HG03045 (cell line): ENCODE results near the gene DOCK9.

Source experiments
- ATAC-seq: cut with Tn5 transposase; IDR thresholded peaks from one replicate; pipeline ENCODE4 v1.9.1; 2021; ENCODE audit warnings: mild to moderate bottlenecking, moderate library complexity; ENCODE audit not compliant: unreplicated experiment

DOCK9 gene

DNA sequence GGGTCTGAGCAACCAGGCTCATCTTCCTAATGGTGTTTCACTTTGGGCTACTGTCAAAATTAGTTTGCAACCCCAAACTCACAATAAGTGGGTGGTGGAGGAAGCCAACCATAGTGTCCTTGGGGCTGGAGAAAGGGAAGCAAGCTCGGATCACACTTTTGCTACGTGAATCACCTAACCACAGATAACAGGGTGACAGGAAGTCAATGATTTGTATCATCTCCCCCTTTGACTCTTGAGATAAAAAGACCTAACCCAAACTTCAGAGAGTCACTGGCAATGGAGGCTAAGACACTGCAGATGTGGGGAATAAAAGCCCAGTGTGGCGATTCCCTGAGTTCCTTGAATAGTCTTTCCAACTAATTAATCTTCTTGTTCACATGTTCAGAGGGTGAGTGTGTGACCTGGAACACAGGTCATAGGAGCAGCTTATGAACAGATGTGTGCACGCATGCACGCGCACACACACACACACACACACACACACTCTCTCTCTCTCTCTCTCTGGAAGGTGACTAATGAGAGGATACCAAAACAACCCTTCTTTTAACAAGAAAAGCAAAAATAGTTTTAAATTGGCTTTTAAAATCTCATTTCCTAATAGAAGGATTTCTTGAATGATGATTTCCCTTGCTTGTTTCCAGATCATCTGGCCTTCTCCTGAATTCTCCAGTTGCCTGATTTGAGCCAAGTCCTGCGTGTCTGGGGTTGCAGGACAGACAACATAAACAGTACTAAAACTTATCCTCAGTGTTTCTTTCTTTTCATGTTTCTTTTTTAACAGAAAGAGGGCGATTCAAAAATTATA lies 21.2 kb upstream of the DOCK9 start:
- ATAC-seq, result no peak

- no peak for ATAC-seq
Observed at GRCh38 chr13:98997738-98998641, 20.1 kb upstream of the DOCK9 start.

- no peak for ATAC-seq
Observed at GRCh38 chr13:98997011-98997730, 19.3 kb upstream of the DOCK9 start.

DNA sequence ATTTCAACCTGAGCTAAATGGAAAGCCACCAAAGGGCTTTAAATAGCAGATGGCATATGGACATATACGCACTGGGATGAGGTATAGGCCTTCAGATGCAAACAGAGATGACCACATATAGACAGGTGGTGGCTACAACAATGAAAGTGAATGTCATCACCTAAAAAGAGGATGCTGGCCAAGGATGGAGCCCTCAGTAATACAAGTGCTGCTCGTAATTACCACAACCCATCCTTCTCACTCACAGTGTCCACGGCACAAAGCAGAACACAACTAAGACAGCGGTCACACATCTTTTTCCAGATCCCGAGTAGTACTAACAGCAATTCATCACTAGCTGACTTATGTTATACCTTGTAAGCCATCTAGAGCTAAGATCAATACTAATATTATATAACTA lies 18.2 kb upstream of the DOCK9 start:
- no peak for ATAC-seq

DNA sequence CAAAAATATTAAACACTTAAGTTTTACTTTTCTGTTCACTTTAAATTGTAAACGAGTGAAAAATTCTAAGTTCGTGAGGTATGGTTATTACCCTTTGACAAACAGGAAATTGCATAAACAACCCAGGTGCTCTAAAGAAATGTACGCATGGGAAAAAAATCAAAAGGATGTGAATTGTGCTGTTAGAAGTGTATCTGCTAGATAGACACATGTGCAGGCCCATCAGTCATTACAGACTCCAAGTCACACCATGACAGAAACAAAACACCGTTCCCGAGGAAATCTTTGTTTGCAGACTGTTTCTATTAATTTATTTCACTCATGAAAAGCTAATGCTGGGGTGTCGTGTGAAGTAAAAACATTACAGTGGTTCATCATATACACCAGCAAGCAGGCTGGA lies 17.0 kb upstream of the DOCK9 start:
- no peak for ATAC-seq

- ATAC-seq, result no peak
Observed at GRCh38 chr13:98994080-98994479, 16.2 kb upstream of the DOCK9 start.

GRCh38 chr13:98992355-98992754 lies 14.5 kb upstream of the DOCK9 start:
- ATAC-seq, result no peak

GRCh38 chr13:98990701-98991100 lies 12.8 kb upstream of the DOCK9 start:
- no peak for ATAC-seq

DNA sequence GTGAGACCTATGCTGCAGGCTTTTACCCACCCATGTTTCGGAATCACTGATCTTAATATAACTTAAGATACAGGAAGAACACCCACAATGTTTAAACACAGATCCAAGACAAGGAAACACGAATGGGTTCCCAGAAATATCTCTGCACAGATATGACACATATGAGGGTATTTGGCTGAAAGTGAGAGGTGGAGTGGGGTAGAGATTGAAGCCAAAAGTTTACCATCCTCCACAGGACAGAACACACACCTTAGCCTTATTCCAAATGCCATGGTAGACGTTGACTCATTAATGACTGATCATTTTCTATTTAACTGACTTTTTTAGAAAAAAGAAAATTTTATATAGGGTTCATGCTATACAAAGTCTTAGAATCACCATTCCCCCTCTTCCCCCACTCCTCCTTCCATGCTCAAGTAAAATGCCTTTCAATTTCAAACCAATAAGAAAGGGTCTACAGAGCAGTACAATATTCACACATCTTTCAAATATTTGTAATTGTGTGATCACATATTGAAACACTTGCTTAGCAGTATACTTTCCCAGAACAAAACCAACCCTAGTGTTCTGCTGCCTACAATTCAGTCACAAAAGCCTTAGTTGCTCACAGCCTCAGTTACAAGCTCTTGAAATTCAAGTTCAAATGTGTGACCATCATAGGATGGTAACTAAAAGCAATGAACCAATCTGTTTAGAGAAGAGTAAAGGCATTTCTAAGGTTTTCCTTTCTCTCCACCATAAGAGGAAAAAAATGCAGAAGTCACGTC lies 11.8 kb upstream of the DOCK9 start:
- ATAC-seq, result no peak

DNA sequence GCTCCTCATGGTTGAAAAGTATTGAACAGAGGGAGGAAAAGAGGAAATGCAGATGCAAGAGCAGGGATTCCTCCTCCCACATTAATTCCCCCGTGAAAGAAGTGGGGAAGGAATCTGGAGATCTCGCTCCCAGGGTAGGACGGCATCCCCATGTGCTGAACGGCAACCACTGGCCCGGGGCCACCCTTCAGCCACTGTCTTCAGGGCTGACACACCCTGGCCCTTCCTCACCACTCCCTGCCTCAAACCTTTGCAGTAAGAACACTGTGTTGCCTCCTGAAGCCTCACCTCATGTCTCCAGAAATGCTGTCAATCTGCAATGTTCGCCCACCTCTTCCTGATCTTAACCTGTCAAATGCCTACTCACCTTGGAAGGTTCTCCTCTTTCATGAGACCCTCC lies 10.9 kb upstream of the DOCK9 start:
- ATAC-seq, result no peak

DNA sequence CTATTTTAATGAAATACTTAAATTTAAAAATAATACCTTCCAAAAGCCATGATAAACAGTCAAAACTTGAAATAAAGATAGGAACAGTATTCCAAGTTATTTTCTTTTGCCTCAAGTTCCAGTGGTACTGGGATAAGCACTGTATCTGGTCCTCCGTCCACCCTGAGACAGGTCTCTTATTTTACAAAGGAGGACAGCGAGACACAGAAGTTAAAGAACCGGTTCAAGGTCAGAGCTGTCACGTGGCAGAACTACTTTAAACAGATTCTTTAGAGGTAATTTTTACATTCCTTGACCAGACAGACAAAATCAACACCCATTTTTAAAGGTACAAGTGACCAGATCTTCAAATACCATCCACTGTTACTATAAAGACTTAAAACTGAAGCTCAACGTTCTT lies 10.4 kb upstream of the DOCK9 start:
- no peak for ATAC-seq

GRCh38 chr13:98987275-98987674 lies 9.4 kb upstream of the DOCK9 start:
- no peak for ATAC-seq

GRCh38 chr13:98986226-98986846 lies 8.5 kb upstream of the DOCK9 start:
- ATAC-seq, result no peak

DNA sequence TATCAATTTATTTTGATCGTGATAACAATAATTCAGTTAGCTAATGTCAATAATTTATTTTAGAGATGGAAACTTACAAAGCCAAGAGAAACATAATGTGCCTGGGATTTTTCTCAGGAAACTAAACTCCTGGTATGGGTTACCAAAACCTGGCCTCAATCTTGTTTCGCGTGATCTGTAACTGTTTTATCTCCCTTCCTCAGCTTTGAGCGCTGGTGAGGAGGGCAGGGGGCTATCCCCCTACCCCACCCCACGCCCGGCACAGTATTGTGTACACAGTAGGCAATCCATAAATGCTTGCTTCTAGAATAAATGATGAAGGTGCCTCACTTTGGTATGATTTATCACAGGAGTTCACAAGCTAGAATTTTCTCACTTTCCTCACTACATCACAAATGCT lies 7.7 kb upstream of the DOCK9 start:
- ATAC-seq, result no peak

DNA sequence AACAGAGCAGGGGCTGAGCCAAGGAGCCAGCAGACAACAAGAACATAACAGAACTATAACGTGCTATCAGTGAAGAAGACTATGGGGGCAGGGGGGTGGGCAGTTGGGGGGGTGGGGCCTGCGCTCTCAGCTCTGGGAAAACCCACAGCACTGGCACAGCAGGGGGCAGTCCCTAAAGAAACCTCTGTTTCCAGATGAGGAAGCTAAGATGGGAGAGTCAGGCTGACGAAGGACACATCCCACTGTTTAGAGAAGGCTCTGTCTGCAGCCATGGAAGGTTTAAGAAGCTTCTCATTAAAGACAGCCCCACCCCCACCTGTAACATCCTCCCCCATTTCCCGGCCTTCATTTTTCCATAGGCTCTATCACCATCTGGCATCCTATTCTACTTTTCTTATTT lies 7.1 kb upstream of the DOCK9 start:
- ATAC-seq, result no peak

GRCh38 chr13:98984118-98984517 lies 6.3 kb upstream of the DOCK9 start:
- no peak for ATAC-seq

DNA sequence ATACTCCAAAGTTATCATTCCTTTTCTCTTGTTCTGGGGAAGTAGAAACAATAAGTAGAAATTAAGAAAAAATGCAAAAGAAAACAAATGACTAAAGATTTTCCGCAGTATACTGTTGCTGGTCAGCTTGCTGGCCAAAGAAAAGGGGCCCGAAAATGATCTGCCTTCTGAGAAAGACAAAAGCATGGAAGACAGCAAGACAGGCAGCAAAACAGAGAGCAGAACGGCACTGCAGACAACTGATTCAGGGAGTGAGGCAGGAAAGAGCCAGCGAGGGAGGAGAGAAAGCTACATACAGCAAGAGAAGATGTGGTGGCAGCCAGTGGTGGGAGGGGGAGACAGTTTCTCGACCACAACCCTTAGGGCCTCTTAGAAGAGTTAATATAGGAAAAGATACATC lies 5.3 kb upstream of the DOCK9 start:
- no peak for ATAC-seq

DNA sequence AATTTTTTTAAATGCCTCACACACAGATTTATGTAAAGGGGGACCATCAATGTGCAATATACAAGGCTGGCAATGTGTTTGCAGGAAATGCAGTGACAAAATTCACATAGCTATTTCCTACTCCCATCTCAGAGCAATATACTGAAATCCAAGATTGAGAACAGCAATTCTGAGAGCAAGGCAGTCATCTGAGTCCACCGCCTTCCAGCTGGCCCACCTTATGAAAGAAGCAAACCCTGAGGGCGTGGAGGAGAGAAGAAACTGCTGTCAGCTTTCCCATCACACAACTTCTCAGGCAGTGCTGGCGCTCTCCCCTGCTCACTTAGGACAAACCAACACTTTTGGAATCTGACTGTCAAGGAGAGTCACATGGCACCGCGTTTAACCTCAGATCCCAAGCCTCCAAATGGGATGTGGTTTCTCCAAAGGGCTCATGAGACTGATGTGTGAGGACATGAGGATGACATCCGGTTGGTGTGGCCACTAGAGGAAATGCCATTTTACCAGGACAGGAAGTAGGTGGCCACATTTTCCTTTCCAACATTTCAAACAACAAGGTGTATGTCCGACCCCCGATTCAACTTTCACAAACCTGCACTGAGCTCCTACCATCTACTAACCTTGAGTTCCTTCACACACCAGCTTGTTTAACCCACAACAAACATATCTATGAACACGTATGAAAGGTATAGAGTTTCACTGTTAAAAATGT lies 3.7 kb upstream of the DOCK9 start:
- no peak for ATAC-seq

DNA sequence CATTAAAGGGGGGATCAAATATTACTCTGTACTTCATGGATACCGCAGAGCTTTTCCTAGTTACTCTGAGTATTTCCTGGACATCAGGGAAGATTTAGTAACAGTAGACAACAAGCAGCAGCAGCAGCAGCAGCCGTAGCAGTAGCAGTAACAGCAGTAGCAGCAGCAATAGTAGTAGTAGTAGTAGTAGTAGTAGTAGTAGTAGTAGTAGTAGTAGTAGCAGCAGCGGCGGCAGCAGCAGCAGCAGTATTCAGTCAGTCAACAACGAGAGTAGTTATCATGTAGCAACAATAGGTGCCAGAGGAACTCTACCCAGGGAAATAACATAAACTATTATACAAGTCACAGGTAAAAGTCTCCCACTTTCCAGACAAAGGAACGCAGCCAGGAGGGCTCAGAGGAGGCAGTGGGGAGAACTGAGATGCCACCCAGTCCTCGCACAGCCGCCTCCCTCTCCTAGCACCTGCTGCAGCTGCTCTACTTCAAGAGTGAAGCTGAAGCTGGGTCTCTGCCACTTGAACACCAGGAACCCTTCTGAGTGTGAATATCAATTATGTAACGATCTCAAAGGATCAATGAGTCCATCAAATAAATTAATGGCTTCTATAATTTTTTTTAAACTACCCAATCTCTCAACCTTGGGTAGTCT lies 1.3 kb upstream of the DOCK9 start:
- ATAC-seq, result no peak
